ENCODE data around the gene TNIP1.

Gene TNIP1

GRCh38 chr5:151021746-151022145 is 59.1 kb downstream of the TNIP1 start:
- no peak for DNase-seq (ENCODE audit: low spot score)

DNA sequence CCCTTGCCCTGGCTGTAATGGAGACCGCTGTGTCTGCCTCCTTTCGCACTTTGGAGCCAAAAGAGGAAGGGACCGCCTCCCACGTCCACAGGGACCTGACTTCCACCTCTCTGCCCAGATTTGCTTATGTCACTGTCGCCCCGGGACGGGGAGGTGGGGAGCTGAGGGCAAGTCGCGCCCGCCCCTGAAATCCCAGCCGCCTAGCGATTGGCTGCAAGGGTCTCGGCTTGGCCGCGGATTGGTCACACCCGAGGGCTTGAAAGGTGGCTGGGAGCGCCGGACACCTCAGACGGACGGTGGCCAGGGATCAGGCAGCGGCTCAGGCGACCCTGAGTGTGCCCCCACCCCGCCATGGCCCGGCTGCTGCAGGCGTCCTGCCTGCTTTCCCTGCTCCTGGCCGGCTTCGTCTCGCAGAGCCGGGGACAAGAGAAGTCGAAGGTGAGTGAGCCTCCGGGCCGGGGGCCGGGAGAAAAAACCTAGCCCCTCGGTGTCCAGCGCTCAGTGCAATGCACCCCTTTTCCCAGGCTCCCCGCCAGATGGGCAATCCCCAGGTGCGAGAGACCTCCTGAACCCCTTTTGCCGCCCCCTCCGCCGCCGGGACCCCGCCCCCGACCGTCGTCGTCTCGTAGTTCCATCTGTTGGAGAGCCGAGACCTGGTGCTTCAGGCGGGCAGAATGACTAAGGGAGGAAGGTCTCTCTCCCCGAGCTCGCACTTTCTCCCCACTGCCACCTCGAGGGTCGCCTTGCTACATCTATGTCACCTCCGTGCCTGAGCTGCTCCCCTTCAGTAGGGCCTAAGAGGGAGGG is 60.3 kb downstream of the TNIP1 start, which contains the start of gene GPX3:
Gene GPX3 (plus strand): TSS at position 288 of the 807 bp plus-strand sequence. CDS start 64 bp downstream, at position 352.
- peak; percentile 84 for DNase-seq (ENCODE audit: low spot score)

DNA sequence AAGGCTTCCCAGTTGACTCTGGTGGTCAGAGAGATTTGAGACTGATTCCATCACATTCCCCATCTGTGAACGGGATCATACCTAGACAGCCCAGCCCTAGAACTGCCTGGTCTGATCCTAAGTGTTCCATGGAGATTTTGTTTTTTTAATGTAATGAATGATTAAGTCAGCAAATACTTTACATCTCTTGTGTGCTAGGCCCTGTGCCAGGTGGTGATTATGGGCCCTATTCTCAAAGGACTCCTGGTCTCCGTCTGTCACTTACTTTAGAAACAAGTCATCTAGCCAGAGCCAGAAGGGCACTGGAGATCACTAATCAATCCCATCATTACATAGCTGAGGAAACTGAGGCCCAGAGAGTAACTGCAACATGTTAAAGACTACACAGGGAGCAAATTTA is 61.5 kb downstream of the TNIP1 start:
- no peak for DNase-seq (ENCODE audit: low spot score)

DNA sequence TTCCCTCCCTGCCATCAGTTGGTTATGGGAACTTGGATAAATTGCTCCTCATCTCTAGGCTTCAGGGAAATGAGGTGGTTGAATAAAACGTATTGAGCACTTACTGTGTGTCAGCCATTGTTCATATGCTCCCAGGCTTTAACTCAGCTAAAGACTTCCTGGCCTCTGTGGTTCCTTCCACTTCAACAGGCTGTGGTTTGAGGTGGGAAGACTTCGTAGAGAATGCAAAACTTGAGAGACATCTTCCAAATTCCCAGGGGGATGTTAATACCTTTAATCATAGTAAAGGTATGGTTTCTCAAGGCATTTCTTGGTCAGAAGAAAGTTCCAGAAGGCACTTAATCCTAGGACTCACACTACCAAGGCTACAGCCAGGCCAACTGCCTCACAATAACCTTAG is 62.0 kb downstream of the TNIP1 start:
- DNase-seq (ENCODE audit: low spot score) = no peak

- DNase-seq (ENCODE audit: low spot score) = no peak
Measured at GRCh38 chr5:151017897-151018296, 62.9 kb downstream of the TNIP1 start.

GRCh38 chr5:151016700-151017099 is 64.1 kb downstream of the TNIP1 start:
- DNase-seq (ENCODE audit: low spot score) = no peak

- DNase-seq (ENCODE audit: low spot score) = no peak
Measured at GRCh38 chr5:151015974-151016587, 64.8 kb downstream of the TNIP1 start.

GRCh38 chr5:151014680-151015343 is 66.0 kb downstream of the TNIP1 start:
- no peak for DNase-seq (ENCODE audit: low spot score)

- DNase-seq (ENCODE audit: low spot score) = no peak
Measured at GRCh38 chr5:151012862-151013261, 68.0 kb downstream of the TNIP1 start.

DNA sequence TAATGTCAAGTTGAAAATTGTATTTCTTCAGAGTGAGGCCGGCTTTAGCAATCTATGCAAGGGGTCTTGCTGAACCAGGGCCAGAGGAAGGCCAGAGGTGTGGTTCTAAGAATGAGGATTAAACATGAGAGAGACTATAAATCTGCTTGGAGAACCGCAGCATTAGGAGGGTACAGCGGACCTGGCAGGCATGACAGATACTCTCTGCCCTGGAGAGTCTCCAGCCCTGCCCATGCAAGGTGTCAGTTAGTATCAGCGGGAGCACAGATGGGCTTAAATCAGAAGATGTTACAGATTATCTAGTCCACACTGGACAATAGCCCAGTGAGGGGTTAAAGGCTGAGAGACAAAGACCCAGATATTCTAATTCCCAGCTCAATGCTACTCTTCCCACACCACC is 71.9 kb downstream of the TNIP1 start:
- no peak for DNase-seq (ENCODE audit: low spot score)

- DNase-seq (ENCODE audit: low spot score) = no peak
Measured at GRCh38 chr5:151008210-151008491, 72.7 kb downstream of the TNIP1 start.

- no peak for DNase-seq (ENCODE audit: low spot score)
Measured at GRCh38 chr5:151007430-151008209, 73.2 kb downstream of the TNIP1 start.

DNA sequence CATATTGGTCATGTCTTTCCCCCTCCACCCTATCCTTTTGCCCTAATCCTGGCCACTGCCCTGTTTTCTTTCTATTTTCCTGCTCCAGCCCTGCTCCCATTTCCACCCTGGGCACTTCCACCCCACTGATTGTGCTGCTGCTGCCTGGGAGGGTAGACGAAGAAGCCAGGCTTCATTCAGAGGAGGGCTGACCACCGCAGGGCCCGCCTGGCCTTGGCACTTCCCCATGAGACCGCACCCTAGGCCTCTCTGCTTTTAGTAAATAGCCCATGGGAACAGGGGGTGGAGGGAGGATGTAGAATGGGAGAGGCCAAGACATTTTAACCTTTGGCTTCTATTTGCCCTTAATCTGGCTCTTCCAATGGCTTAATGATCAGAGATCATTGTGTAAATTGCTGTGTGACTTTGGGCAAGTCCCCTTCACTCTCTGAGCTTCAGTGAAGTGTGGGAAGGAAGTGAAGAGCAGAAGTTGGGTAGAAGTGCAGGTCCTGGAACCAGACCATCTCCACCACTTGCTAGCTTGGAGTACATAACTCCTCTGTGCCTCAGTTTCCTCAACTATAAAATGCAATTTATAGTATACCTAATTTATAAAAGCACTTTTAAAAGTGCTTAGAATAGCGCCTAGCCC is 74.0 kb downstream of the TNIP1 start:
- DNase-seq (ENCODE audit: low spot score) = no peak

GRCh38 chr5:151005950-151006576 is 74.8 kb downstream of the TNIP1 start:
- DNase-seq (ENCODE audit: low spot score) = no peak

- no peak for DNase-seq (ENCODE audit: low spot score)
Measured at GRCh38 chr5:151005187-151005949, 75.5 kb downstream of the TNIP1 start.

DNA sequence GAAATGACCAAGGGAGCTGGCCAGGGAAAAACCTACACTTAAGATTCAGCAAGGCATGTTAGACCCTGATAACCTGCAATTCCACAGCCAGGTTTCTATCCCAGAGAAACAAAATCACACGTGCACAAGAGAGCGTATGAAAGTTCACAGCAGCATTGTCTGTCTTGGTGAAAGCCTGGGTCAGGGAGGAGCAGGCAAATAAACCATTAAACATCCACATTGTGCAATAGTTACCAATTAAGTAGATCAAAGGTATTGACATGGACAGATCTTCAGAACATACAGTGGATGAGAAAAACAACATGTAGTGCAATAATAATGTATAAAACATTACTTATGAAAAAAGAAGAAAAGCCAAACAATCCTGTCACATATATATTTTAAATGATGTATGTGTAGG is 76.3 kb downstream of the TNIP1 start:
- no peak for DNase-seq (ENCODE audit: low spot score)

DNA sequence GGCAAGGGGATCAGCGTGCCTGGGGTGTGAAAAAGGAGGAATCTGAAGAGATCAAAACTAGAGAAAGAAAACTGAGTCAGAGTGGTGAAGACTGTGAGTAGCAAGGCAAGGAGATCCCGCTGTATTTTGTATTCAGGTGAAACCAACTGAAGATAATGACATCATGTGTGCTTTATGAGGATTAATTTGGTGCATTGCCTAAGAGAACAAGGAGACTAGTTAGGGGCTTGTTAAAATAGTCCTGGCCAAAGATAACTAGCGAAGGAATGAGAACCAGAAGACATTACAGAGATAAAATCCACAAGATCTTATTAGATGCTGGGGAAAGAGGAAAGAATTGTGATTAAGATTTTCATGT is 77.4 kb downstream of the TNIP1 start:
- no peak for DNase-seq (ENCODE audit: low spot score)

- no peak for DNase-seq (ENCODE audit: low spot score)
Measured at GRCh38 chr5:151002681-151003502, 77.9 kb downstream of the TNIP1 start.

- DNase-seq (ENCODE audit: low spot score) = no peak
Measured at GRCh38 chr5:151002250-151002649, 78.6 kb downstream of the TNIP1 start.

- DNase-seq (ENCODE audit: low spot score) = no peak
Measured at GRCh38 chr5:151001436-151001835, 79.4 kb downstream of the TNIP1 start.

Data from HuH-7.5 (cell line).